Subcutaneous adipose tissue (tissue), 4 donors: ENCODE data around the gene SHANK3. TPM values are rescaled to one million over a fixed set of nuclear protein-coding genes. Genes with fewer than 3 reads are reported as not detected.

ENCODE experiments used
- CTCF ChIP-seq: fragments of 450-650 bp; IDR thresholded peaks from one replicate; pipeline ENCODE4 v1.5.1; 2016; ENCODE audit warnings: low read depth, mild to moderate bottlenecking, control low read depth, antibody characterized with exemption, moderate library complexity
- total RNA-seq, 4 donors: library from RNA; depleted of rRNA; stranded (reverse); fragments of >200 nt; gene quantifications; one replicate each; pipeline ENCODE4 v1.1.0, GENCODE V29; 2016

Gene SHANK3
- total RNA-seq, 4 donors from 2014 or later: 5.1 to 87.2 (median 15.2) TPM

GRCh38 chr22:50678218-50678650 lies 5.6 kb downstream of the SHANK3 start:
- no peak for TF ChIP-seq CTCF

GRCh38 chr22:50678651-50679521 lies 6.3 kb downstream of the SHANK3 start:
- TF ChIP-seq CTCF: no peak

DNA sequence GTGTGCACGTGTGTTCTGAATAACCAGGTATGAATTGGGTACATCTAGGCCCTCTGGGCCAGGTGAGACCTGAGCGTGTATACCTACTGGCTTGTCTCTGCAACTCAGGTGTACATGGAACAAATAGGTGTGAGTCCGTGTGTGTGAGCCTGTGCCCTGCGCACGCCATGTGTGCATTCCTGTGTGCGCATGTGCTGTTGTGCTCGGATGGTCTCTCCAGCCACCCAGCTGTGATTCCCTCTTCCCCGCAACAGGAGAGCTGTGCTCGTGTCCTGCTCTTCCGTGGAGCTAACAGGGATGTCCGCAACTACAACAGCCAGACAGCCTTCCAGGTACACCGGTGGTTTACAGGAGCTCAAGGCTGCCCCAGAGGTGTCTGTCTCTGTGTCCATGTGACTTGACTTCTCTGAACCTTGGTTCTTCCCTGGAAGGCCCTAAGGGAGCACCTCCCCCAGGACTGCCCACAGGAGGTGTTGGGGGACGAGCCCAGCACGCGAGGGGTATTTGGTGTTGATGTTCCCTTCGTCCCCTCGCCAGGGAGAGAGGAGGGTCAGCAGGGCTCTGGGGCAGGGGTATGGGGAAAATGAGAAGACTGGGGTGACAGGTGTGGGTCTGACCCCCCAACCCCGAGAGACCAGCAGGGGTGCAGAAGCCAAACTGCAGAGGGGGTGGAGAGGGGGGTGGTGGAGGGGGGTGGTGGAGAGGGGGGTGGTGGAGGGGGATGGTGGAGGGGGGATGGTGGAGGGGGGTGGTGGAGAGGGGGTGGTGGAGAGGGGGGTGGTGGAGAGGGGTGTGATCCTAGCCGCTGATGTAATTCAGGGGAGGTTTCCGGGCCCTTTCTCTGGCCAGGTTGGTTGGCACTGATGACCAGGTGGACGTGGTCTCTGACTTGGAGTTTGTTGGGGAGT lies 10.7 kb downstream of the SHANK3 start:
- no peak for TF ChIP-seq CTCF

DNA sequence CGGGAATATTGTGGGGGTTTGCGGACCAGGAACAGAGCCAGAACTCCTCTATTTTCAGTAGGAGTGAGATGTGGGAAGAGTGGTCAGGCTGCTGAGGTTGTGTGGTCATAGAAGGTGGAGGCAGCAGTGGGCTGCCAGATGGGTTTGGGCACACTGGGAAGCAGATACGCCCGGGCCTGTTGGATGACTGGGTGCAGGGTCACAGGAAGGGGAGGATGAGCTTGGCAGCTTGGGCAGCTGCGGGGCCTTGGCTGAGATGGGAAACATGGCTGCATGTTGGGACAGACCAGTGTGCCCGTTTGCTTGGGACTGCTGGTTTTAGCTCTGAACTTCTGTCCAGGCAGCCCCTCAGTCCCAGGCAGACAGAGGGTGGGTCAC lies 11.4 kb downstream of the SHANK3 start:
- no peak for TF ChIP-seq CTCF

GRCh38 chr22:50684501-50684900 lies 11.9 kb downstream of the SHANK3 start:
- no peak for TF ChIP-seq CTCF

- no peak for TF ChIP-seq CTCF
Measured at GRCh38 chr22:50684986-50685385, 12.4 kb downstream of the SHANK3 start.

DNA sequence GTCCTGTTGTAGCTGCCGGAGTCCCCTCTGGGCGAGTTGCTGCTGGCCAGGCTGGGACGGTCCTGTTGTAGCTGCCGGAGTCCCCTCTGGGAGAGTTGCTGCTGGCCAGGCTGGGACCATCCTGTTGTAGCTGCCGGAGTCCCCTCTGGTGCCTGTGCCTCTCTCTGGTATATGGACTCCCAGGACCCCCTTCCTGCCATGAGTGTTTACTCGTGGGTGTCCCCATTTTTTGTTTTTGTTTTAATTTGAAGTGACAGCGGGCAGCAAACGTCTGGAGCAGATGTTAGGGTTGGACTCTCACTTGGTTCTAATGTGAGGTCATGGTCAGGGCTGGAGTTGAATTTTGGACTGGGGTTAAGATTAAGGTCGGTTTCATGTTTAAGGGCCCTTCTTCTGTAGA lies 14.2 kb downstream of the SHANK3 start:
- TF ChIP-seq CTCF: no peak
